GM12878 (cell line): ENCODE measurements around the gene SNRNP200. TPM values are rescaled to one million over a fixed set of nuclear protein-coding genes. Genes with fewer than 3 reads are reported as not detected.

Experiments used
- ETV6 ChIP-seq, 2 experiments: fragments of 450-650 bp in 1 of 2; IDR thresholded peaks in 1 of 2; conservative IDR thresholded peaks in 1 of 2; 2 replicates each; pipeline ENCODE4 v1.6.1; 2014; ENCODE audit warnings: antibody characterized with exemption in 1 of 2, borderline replicate concordance in 1 of 2, low read depth in 1 of 2, mild to moderate bottlenecking in 1 of 2, moderate library complexity in 1 of 2
- HDAC2 ChIP-seq: fragments of 200-600 bp; sonication (generic); IDR thresholded peaks from 2 replicates; pipeline ENCODE4 v1.6.1; 2017
- IKZF2 ChIP-seq, 2 experiments: fragments of 450-650 bp; IDR thresholded peaks; 2 replicates each; pipeline ENCODE4 v1.6.1; 2017; ENCODE audit warnings: mild to moderate bottlenecking in 2 of 2, moderate library complexity in 2 of 2
- JUND ChIP-seq: IDR thresholded peaks from 2 replicates; pipeline ENCODE4 v1.6.1; 2012; ENCODE audit warnings: low read depth, mild to moderate bottlenecking, low read length, improper control_type of control experiment, moderate library complexity
- MXI1 ChIP-seq: fragments of 150-350 bp; IDR thresholded peaks from 2 replicates; pipeline ENCODE4 v1.6.1; 2011; ENCODE audit warnings: low read depth, mild to moderate bottlenecking, inconsistent platforms, low read length, improper control_type of control experiment
- NRF1 ChIP-seq: conservative IDR thresholded peaks from 2 replicates; pipeline ENCODE4 v1.6.1; 2011; ENCODE audit warnings: mild to moderate bottlenecking, low read depth, low read length, improper control_type of control experiment
- SMARCA5 ChIP-seq: fragments of 450-650 bp; IDR thresholded peaks from 2 replicates; pipeline ENCODE4 v1.6.1; 2017; ENCODE audit warnings: mild to moderate bottlenecking
- SMC3 ChIP-seq: IDR thresholded peaks from 2 replicates; pipeline ENCODE4 v1.6.1; 2011; ENCODE audit warnings: low read length, improper control_type of control experiment, borderline replicate concordance
- SPI1 ChIP-seq: IDR thresholded peaks from 2 replicates; pipeline ENCODE4 v1.6.1; 2011; ENCODE audit warnings: low read depth, mild to moderate bottlenecking, low read length, moderate library complexity, borderline replicate concordance; ENCODE audit not compliant: insufficient read depth
- TBL1XR1 ChIP-seq: IDR thresholded peaks from 2 replicates; pipeline ENCODE4 v1.6.1; 2012; ENCODE audit warnings: low read depth, low read length, improper control_type of control experiment
- ZNF274 ChIP-seq: IDR thresholded peaks from one replicate; pipeline ENCODE4 v1.8.0; 2011; ENCODE audit not compliant: insufficient read length, insufficient read depth
- ZZZ3 ChIP-seq: IDR thresholded peaks from 2 replicates; pipeline ENCODE4 v1.6.1; 2011; ENCODE audit warnings: low read depth; ENCODE audit not compliant: control insufficient read depth, insufficient read length
- polyA plus RNA-seq, 11 experiments: library from polyadenylated mRNA; depleted of rRNA in 4 of 11; unstranded in 6 of 11; stranded (reverse) in 5 of 11; fragments of >200 nt; fragmentation: Nextera tagmentation in 4 of 11; fragmentation: Illumina TruSeq in 1 of 11; extraction: Ambion mirVana in 4 of 11; extraction: Trizol in 1 of 11; gene quantifications; 1 replicate in 1 of 11; 2 replicates in 10 of 11; pipeline versions ENCODE4 v1.2.1 to v1.2.3, GENCODE V29; 2011 to 2016; ENCODE audit warnings: inconsistent platforms in 2 of 11, missing spikeins in 2 of 11, low read depth in 1 of 11
- total RNA-seq, 4 experiments: library from RNA; depleted of rRNA in 3 of 4; stranded (reverse); fragments of >200 nt in 3 of 4; fragmentation: Illumina TruSeq in 1 of 4; extraction: Trizol in 1 of 4; gene quantifications; 2 replicates each; pipeline versions ENCODE4 v1.2.1 to v1.2.3, GENCODE V29; 2013 to 2021
- TF ChIP-seq, protein P1 (sequence below): fragments of 450-650 bp; IDR thresholded peaks from 2 replicates; pipeline ENCODE4 v1.6.1; 2017; ENCODE audit warnings: mild to moderate bottlenecking, moderate library complexity
- TF ChIP-seq, protein P2 (sequence below): fragments of 450-650 bp; IDR thresholded peaks from 2 replicates; pipeline ENCODE4 v1.6.1; 2017; ENCODE audit warnings: mild to moderate bottlenecking, moderate library complexity
- TF ChIP-seq, protein P3 (sequence below): fragments of 450-650 bp; conservative IDR thresholded peaks from 2 replicates; pipeline ENCODE4 v1.6.1; 2017; ENCODE audit warnings: mild to moderate bottlenecking, moderate library complexity

The SNRNP200 gene
- total and polyA plus RNA-seq, 10 of the 15 experiments (the other 5 are each of a cell fraction or from before 2014, with no cell fraction given): 59.2 to 176 (median 106) TPM

DNA sequence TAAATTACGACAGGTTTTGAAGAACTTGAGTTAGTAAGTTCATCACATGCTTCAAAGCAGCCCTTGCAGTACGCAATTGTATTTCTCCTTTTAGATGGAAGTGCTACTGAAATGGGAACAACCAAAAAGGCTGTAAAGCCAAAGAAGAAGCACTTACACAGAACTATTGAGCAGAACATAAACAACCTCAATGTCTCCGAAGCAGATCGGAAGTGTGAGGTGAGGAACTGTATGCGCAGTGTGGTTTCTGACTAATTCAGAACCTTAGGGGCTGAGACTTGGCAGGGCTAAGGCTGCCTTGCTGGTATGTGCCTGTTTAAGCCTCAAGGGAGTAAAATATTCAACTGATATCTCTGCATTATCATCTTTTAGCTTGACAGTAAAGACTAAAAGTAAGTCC, 38.7 kb upstream of the SNRNP200 start (continued):
- peak; percentile 84 for TF ChIP-seq IKZF2 (IDR thresholded peaks at IDR 0.05)
- peak; percentile 62; the same call in 1 of the 2 replicates for TF ChIP-seq TBL1XR1
- peak; percentile 56; the same call in 1 of the 2 replicates for TF ChIP-seq JUND
- TF ChIP-seq HDAC2: no peak
- TF ChIP-seq SMC3: no peak; the same call in 1 of the 2 replicates
- no peak for TF ChIP-seq ZZZ3
- TF ChIP-seq SPI1: peak; percentile 85
- no peak for TF ChIP-seq SMARCA5
- TF ChIP-seq, protein P1, sequence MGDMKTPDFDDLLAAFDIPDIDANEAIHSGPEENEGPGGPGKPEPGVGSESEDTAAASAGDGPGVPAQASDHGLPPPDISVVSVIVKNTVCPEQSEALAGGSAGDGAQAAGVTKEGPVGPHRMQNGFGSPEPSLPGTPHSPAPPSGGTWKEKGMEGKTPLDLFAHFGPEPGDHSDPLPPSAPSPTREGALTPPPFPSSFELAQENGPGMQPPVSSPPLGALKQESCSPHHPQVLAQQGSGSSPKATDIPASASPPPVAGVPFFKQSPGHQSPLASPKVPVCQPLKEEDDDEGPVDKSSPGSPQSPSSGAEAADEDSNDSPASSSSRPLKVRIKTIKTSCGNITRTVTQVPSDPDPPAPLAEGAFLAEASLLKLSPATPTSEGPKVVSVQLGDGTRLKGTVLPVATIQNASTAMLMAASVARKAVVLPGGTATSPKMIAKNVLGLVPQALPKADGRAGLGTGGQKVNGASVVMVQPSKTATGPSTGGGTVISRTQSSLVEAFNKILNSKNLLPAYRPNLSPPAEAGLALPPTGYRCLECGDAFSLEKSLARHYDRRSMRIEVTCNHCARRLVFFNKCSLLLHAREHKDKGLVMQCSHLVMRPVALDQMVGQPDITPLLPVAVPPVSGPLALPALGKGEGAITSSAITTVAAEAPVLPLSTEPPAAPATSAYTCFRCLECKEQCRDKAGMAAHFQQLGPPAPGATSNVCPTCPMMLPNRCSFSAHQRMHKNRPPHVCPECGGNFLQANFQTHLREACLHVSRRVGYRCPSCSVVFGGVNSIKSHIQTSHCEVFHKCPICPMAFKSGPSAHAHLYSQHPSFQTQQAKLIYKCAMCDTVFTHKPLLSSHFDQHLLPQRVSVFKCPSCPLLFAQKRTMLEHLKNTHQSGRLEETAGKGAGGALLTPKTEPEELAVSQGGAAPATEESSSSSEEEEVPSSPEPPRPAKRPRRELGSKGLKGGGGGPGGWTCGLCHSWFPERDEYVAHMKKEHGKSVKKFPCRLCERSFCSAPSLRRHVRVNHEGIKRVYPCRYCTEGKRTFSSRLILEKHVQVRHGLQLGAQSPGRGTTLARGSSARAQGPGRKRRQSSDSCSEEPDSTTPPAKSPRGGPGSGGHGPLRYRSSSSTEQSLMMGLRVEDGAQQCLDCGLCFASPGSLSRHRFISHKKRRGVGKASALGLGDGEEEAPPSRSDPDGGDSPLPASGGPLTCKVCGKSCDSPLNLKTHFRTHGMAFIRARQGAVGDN: peak; percentile 78
- TF ChIP-seq, protein P2, sequence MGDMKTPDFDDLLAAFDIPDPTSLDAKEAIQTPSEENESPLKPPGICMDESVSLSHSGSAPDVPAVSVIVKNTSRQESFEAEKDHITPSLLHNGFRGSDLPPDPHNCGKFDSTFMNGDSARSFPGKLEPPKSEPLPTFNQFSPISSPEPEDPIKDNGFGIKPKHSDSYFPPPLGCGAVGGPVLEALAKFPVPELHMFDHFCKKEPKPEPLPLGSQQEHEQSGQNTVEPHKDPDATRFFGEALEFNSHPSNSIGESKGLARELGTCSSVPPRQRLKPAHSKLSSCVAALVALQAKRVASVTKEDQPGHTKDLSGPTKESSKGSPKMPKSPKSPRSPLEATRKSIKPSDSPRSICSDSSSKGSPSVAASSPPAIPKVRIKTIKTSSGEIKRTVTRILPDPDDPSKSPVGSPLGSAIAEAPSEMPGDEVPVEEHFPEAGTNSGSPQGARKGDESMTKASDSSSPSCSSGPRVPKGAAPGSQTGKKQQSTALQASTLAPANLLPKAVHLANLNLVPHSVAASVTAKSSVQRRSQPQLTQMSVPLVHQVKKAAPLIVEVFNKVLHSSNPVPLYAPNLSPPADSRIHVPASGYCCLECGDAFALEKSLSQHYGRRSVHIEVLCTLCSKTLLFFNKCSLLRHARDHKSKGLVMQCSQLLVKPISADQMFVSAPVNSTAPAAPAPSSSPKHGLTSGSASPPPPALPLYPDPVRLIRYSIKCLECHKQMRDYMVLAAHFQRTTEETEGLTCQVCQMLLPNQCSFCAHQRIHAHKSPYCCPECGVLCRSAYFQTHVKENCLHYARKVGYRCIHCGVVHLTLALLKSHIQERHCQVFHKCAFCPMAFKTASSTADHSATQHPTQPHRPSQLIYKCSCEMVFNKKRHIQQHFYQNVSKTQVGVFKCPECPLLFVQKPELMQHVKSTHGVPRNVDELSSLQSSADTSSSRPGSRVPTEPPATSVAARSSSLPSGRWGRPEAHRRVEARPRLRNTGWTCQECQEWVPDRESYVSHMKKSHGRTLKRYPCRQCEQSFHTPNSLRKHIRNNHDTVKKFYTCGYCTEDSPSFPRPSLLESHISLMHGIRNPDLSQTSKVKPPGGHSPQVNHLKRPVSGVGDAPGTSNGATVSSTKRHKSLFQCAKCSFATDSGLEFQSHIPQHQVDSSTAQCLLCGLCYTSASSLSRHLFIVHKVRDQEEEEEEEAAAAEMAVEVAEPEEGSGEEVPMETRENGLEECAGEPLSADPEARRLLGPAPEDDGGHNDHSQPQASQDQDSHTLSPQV: no peak; the same call in 1 of the 2 replicates
- TF ChIP-seq, protein P3, sequence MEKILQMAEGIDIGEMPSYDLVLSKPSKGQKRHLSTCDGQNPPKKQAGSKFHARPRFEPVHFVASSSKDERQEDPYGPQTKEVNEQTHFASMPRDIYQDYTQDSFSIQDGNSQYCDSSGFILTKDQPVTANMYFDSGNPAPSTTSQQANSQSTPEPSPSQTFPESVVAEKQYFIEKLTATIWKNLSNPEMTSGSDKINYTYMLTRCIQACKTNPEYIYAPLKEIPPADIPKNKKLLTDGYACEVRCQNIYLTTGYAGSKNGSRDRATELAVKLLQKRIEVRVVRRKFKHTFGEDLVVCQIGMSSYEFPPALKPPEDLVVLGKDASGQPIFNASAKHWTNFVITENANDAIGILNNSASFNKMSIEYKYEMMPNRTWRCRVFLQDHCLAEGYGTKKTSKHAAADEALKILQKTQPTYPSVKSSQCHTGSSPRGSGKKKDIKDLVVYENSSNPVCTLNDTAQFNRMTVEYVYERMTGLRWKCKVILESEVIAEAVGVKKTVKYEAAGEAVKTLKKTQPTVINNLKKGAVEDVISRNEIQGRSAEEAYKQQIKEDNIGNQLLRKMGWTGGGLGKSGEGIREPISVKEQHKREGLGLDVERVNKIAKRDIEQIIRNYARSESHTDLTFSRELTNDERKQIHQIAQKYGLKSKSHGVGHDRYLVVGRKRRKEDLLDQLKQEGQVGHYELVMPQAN: no peak
- no peak for TF ChIP-seq NRF1
- TF ChIP-seq MXI1: peak; percentile 58; the same call in 1 of the 2 replicates
- no peak for TF ChIP-seq ZNF274
- TF ChIP-seq ETV6 (conservative IDR thresholded peaks at IDR 0.05 in 1 of 2, IDR thresholded peaks at IDR 0.05 in 1 of 2; ENCODE audit: borderline replicate concordance in 1 of 2, low read depth in 1 of 2): peak in 1 of 2 experiments; percentile 91; a peak in 2 of 4 replicates
